A673 (cell line): ENCODE data around the gene WIPF1. TPM values are rescaled to one million over a fixed set of nuclear protein-coding genes. Genes with fewer than 3 reads are reported as not detected.

ENCODE experiments used
- BruUV-seq: library from RNA; stranded (reverse); fragments of 400-500 nt; replicated peaks from 2 replicates; lab custom pipeline; 2021; lab: Mats Ljungman, UMichigan
- CTCF ChIA-PET: fragments of 300-600 bp; sonication (Branson Sonifier 250); formaldehyde crosslinking; loops from one replicate; lab custom pipeline; 2022; ENCODE audit warnings: antibody characterized with exemption; lab: Charles Lee
- POLR2A ChIA-PET: fragments of 300-600 bp; sonication (Branson Sonifier 250); formaldehyde crosslinking; loops from one replicate; lab custom pipeline; 2022; ENCODE audit warnings: antibody characterized with exemption; ENCODE audit not compliant: low non-redundant PET; lab: Charles Lee
- DNase-seq: peaks from one replicate; pipeline ENCODE4 v3.0.0-alpha.2; 2015; ENCODE audit warnings: low spot score
- H3K27ac ChIP-seq: fragments of 200-600 bp; sonication (generic); 2 replicates; pipeline ENCODE4 v1.5.1; 2016; ENCODE audit warnings: mixed run types, low read depth, mild to moderate bottlenecking, mixed read lengths, antibody characterized with exemption, low read length; ENCODE audit not compliant: poor library complexity, severe bottlenecking
- H3K27me3 ChIP-seq: fragments of 200-600 bp; sonication (generic); replicated peaks from 2 replicates; pipeline ENCODE4 v1.6.1; 2017; ENCODE audit warnings: mixed run types, low read depth, mild to moderate bottlenecking, mixed read lengths, antibody characterized with exemption, low read length; ENCODE audit not compliant: insufficient read depth, poor library complexity
- H3K36me3 ChIP-seq: fragments of 200-600 bp; sonication (generic); 2 replicates; pipeline ENCODE4 v1.6.1; 2016; ENCODE audit warnings: mixed run types, mild to moderate bottlenecking, mixed read lengths, antibody characterized with exemption, low read length; ENCODE audit not compliant: insufficient read depth, poor library complexity, severe bottlenecking
- H3K4me1 ChIP-seq: fragments of 200-600 bp; sonication (generic); 2 replicates; pipeline ENCODE4 v1.6.1; 2017; ENCODE audit warnings: mixed run types, mild to moderate bottlenecking, mixed read lengths, antibody characterized with exemption, low read length; ENCODE audit not compliant: insufficient read depth, poor library complexity, severe bottlenecking
- H3K4me3 ChIP-seq: fragments of 200-600 bp; sonication (generic); 2 replicates; pipeline ENCODE4 v1.5.1; 2016; ENCODE audit warnings: low read depth, mixed run types, mild to moderate bottlenecking, mixed read lengths, low read length; ENCODE audit not compliant: poor library complexity, severe bottlenecking
- H3K9me3 ChIP-seq: fragments of 200-600 bp; sonication (generic); 2 replicates; pipeline ENCODE4 v1.6.1; 2016; ENCODE audit warnings: mixed run types, low read depth, mild to moderate bottlenecking, mixed read lengths, antibody characterized with exemption, low read length; ENCODE audit not compliant: poor library complexity, severe bottlenecking
- CTCF ChIP-seq: fragments of 300-800, 200-600 bp; sonication (generic); conservative IDR thresholded peaks from 2 replicates; pipeline ENCODE4 v1.5.1; 2017; ENCODE audit warnings: low read depth, mild to moderate bottlenecking, antibody characterized with exemption, low read length, moderate library complexity, mixed read lengths
- EZH2 ChIP-seq: fragments of 200-600 bp; sonication (generic); IDR thresholded peaks from 2 replicates; pipeline ENCODE4 v1.6.1; 2017; ENCODE audit warnings: borderline replicate concordance, low read depth, mild to moderate bottlenecking, mixed read lengths, antibody characterized with exemption, low read length; ENCODE audit not compliant: poor library complexity, severe bottlenecking
- intact Hi-C: fragments of 100-400 bp; cut with micrococcal nuclease; formaldehyde crosslinking; loops from one replicate; pipeline ENCODE4 v1.10.0; 2022; ENCODE audit not compliant: unreplicated experiment
- total RNA-seq: library from RNA; stranded (reverse); gene quantifications from 2 replicates; pipeline ENCODE4 v1.2.3, GENCODE V29; 2021

The WIPF1 gene
- total RNA-seq, 1 experiment from 2014 or later, result 1.1 TPM

DNA sequence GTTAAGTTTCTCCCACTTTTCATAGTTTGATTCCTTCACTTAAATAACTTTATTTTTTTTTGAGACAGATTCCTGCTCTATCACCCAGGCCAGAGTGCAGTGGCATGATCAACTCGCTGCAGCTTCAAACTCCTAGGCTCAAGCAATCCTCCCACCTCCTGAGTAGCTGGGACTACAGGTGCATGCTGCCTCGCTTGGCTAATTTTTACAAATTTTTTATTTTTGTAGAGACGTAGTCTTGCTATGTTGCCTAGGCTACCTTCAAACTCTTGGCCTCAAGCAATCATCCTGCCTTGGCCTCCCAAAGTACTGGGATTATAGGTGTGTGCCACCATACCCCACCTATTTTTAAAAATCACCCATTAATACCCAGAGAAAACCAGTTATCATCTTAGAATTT lies 14.2 kb upstream of the WIPF1 start:
- Histone ChIP-seq H3K27ac (no peak overlapping the region), H3K4me1 (no peaks in the 10 kb centered on the region), H3K9me3 (no peaks in the 10 kb centered on the region), H3K27me3 (peaks cover 7% of the 10 kb centered on the region), H3K36me3 (no peaks in the 10 kb centered on the region), H3K4me3 (no peak overlapping the region)
- intact Hi-C loops, result no loop called here
- ChIA-PET CTCF (no interaction called here), POLR2A (no interaction called here)
- BruUV-seq, result no TSS peak
- DNase-seq, result no peak
- no peak for TF ChIP-seq EZH2

DNA sequence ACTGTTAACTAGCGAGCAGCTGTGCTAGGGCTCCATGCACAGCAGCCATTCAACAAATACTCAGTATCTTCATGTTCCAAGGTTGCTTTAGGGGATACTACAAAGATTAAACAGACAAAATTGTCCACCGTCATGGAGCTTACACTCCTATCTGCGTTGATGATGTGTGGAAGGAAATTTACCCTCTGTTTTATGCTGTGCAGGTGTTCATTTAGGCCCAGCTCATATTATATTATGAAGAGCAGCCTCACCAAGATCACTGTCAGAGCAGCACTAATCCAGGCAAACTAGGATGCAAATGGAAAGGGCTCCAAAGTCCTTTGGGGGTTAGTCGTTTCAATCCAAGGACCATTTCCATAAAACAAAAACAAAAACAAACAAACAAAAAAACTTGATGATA lies 13.4 kb upstream of the WIPF1 start:
- H3K36me3 ChIP-seq, result no peaks in the 10 kb centered on the region
- H3K4me1 ChIP-seq, result no peaks in the 10 kb centered on the region
- peaks cover 7% of the 10 kb centered on the region for H3K27me3 ChIP-seq
- no peak overlapping the region for H3K27ac ChIP-seq
- CTCF ChIA-PET, result no interaction called here
- POLR2A ChIA-PET, result no interaction called here
- H3K9me3 ChIP-seq, result no peaks in the 10 kb centered on the region
- no peak for DNase-seq
- BruUV-seq, result no TSS peak
- TF ChIP-seq EZH2 (no peak), CTCF (no peak)
- no peak overlapping the region for H3K4me3 ChIP-seq
- intact Hi-C loops, result no loop called here

GRCh38 chr2:174610243-174610995 lies 12.8 kb upstream of the WIPF1 start:
- no TSS peak for BruUV-seq
- ChIA-PET CTCF (no interaction called here), POLR2A (no interaction called here)
- H3K9me3 ChIP-seq, result no peaks in the 10 kb centered on the region
- no peaks in the 10 kb centered on the region for H3K4me1 ChIP-seq
- peaks cover 7% of the 10 kb centered on the region for H3K27me3 ChIP-seq
- H3K27ac ChIP-seq, result no peak overlapping the region
- TF ChIP-seq CTCF (no peak), EZH2 (no peak)
- intact Hi-C loops, result no loop called here
- H3K4me3 ChIP-seq, result no peak overlapping the region
- DNase-seq, result no peak
- no peaks in the 10 kb centered on the region for H3K36me3 ChIP-seq

DNA sequence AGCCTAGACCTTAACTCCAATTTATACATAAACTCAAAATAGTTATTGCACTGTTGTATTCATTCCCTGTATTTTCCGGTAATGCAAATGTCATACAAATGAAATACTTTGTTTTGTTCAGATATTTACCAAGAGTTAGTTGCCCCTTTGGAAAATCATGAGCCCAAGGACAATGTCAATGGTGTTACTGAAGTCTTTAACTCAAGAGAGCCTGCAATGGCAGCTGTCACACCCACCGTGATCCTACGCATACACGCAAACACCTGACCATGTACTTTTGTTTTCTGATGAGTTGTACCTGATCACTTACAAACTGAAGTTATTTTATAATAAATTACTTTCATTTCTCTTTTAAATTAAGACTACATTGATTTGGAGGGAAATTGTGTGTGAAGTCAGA lies 11.7 kb upstream of the WIPF1 start:
- Histone ChIP-seq H3K4me3 (no peak overlapping the region), H3K4me1 (no peaks in the 10 kb centered on the region), H3K9me3 (no peaks in the 10 kb centered on the region), H3K27me3 (peaks cover 3% of the 10 kb centered on the region), H3K36me3 (no peaks in the 10 kb centered on the region), H3K27ac (no peak overlapping the region)
- BruUV-seq, result no TSS peak
- TF ChIP-seq EZH2, result no peak
- TF ChIP-seq CTCF, result no peak
- ChIA-PET CTCF (no interaction called here), POLR2A (no interaction called here)
- intact Hi-C loops, result no loop called here
- no peak for DNase-seq
